GM12872 (cell line): ENCODE results near the gene FGB.

Experiments
- TF ChIP-seq, protein P1 (sequence below): IDR thresholded peaks from 3 replicates; pipeline ENCODE4 v1.5.1; 2011; ENCODE audit warnings: low read depth, mild to moderate bottlenecking, low read length, moderate library complexity; ENCODE audit not compliant: insufficient read depth

FGB gene

DNA sequence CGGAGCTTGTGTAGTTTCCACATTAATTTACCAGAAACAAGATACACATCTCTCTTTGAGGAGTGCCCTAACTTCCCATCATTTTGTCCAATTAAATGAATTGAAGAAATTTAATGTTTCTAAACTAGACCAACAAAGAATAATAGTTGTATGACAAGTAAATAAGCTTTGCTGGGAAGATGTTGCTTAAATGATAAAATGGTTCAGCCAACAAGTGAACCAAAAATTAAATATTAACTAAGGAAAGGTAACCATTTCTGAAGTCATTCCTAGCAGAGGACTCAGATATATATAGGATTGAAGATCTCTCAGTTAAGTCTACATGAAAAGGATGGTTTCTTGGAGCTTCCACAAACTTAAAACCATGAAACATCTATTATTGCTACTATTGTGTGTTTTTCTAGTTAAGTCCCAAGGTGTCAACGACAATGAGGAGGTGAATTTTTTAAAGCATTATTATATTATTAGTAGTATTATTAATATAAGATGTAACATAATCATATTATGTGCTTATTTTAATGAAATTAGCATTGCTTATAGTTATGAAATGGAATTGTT lies at the start of gene FGB:
FGB (plus strand) TSS at position 315 of the 558 bp plus-strand sequence; CDS start at position 323, 8 bp downstream.
- TF ChIP-seq, protein P1, sequence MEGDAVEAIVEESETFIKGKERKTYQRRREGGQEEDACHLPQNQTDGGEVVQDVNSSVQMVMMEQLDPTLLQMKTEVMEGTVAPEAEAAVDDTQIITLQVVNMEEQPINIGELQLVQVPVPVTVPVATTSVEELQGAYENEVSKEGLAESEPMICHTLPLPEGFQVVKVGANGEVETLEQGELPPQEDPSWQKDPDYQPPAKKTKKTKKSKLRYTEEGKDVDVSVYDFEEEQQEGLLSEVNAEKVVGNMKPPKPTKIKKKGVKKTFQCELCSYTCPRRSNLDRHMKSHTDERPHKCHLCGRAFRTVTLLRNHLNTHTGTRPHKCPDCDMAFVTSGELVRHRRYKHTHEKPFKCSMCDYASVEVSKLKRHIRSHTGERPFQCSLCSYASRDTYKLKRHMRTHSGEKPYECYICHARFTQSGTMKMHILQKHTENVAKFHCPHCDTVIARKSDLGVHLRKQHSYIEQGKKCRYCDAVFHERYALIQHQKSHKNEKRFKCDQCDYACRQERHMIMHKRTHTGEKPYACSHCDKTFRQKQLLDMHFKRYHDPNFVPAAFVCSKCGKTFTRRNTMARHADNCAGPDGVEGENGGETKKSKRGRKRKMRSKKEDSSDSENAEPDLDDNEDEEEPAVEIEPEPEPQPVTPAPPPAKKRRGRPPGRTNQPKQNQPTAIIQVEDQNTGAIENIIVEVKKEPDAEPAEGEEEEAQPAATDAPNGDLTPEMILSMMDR: no peak

DNA sequence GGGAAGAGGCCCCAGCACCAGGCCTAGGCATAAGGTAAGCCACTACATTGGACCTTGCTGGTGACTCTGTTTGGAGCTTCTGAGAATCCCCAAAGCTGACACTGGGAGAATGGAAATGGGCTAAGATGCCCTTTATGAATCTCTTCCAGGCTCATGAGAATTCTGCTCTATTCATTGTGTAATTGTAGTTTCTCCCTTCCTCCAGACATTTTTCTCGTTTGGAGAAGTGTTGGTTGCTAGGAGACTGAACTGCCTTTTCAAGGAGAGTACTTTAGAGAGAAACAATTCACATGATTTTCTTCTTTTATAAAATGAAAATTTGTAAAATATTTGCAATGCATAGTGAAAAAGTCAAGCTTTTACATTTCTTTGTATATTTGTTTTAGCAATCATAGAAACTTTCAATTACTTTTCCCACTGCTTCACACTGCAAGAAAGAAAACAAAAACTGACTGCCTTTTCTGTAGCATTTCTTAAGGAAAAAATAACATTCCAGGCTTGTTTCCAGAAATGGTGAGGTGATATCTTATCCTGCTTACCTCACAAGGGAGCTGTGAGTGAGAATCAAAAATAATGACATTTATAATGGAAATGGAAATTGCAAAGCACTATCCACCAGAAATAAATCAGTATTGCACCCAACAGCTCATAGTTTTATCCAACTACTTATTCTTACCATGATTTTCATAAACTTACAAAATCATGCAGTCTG lies 46.3 kb upstream of the FGB start:
- TF ChIP-seq, protein P1: no peak

DNA sequence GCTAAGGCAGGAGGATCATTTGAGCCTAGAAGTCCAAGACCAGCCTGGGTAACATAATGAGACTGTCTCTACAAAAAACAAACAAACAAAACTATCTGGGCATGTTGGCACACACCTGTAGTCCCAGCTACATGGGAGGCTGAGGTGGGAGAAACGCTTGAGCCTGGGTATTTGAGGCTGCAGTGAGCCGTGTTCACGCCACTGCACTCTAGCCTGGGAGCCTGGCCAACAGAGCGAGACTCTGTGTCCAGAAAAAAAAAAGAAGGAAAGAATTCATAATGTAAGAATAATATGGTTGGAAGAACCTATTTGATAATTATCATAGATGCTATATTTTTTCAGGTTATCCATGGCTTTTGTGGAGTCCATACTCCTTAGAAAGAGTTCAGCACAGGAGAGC lies 45.2 kb upstream of the FGB start:
- TF ChIP-seq, protein P1: no peak

DNA sequence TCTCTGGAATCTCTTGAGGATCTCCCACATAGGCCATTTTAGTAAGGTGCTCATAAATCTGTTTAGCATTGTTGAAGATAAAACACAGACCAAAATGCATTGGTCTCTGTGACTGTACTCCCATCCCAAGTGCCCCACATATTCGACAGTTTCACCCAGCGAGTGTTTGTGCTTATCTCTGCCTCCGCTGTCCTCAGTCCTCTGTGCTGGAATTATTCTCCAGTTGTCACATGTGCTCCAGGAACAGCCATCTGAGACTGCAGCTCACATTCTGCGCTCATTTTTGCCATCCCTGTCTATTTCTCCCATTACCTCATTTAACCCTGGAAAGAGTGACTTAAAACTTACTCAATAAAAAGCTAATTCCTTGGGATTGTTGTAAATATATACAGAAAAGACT lies 43.6 kb upstream of the FGB start:
- TF ChIP-seq, protein P1: no peak

DNA sequence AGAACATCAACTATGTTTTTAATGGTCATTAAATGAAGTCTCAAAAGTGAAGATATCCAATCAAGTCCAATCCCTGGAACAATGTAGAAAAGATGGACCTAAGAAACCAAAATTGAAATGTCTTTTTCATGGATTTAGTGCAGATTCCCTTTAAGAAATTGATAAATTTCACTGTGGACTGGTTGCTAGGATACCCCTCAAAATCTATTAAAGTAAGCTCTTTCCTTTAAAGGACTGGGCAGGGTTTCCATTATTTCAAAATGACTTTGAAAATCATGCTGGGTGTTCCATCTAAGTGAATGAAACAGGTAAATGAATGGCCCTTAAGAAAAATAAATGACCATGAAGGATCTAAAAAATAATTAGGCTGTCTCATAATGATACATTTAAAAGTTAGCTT lies 41.2 kb upstream of the FGB start:
- TF ChIP-seq, protein P1: no peak

DNA sequence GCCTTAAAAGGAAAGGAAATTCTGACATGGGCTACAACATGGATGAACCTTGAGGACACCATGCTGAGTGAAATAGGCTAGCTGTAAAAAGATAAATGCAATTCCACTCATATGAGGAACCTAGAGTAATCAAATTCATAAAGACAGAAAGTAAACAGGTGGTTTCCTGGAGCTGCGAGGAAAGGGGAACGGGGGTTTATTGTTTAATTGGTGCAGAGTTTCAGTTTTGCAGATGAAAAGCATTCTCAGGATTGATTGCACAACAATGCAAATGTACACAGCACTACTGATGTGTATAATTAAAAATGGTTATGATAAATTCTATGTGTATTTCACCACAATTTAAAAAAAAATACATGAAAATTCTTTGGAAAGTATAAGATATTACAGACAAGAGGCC lies 36.7 kb upstream of the FGB start:
- TF ChIP-seq, protein P1: no peak

DNA sequence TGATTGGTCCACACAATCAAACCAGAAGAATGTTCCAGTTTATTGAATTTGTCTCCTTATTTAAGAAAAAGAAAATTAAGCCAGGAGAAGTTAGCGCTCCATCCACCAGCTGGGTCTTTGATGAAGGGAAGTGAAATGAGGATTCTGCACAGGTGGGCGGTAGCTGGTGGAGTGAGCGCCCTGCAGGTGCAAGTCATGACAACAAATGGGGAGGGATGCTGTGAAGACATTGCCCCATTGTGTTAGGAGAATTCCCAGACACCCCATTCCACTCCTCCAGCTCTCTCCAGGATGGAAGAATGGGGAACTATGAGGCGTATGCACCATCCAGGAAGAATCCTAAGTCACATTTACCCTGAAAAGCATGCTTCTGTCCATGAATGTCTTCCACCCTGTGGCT lies 35.5 kb upstream of the FGB start:
- TF ChIP-seq, protein P1: no peak
